K562 (cell line): ENCODE measurements around the gene BLOC1S2. TPM values are rescaled to one million over a fixed set of nuclear protein-coding genes. Genes with fewer than 3 reads are reported as not detected.

ENCODE experiments used
- polyA plus RNA-seq, 8 experiments: library from polyadenylated mRNA; depleted of rRNA in 4 of 8; stranded (reverse) in 5 of 8; unstranded in 3 of 8; fragments of >200 nt; fragmentation: Nextera tagmentation in 2 of 8; fragmentation: Illumina TruSeq in 1 of 8; extraction: Ambion mirVana in 2 of 8; extraction: Trizol in 1 of 8; gene quantifications; 2 replicates each; pipeline versions ENCODE4 v1.2.1 to v1.2.3, GENCODE V29; 2011 to 2014; ENCODE audit warnings: inconsistent platforms in 1 of 8, missing spikeins in 1 of 8
- small RNA-seq: library from RNA; depleted of rRNA; stranded (forward); fragments of <200 nt; gene quantifications from one replicate; pipeline ENCODE3, GENCODE V24; 2014
- total RNA-seq, 7 experiments: library from RNA; depleted of rRNA in 6 of 7; stranded (reverse); fragments of >200 nt in 6 of 7; fragmentation: Illumina TruSeq in 2 of 7; extraction: Trizol in 2 of 7; gene quantifications; 2 replicates each; pipeline versions ENCODE4 v1.2.1 to v1.2.3, GENCODE V29; 2011 to 2021; ENCODE audit warnings: low replicate concordance in 1 of 7

BLOC1S2 gene
- total and polyA plus RNA-seq, 9 of the 15 experiments (the other 6 are each of a cell fraction or from before 2014, with no cell fraction given), result 29.5 to 45.8 (median 34.9) TPM

Small RNA genes within 50 kb of the gene (small RNA-seq; reads per million reads assigned to genes)
- not detected for gene RNU6-422P
- 8.8 reads per million, percentile 95 among the genes with 10 or more reads in this experiment for gene SNORA12

Other genes starting within 250 kb of the BLOC1S2 start
Only the 7 nearest of the 10 such genes appear.
- gene CPN1, start 204.8 kb downstream of the BLOC1S2 start, total RNA-seq (2014; rRNA removed), result not detected in 2 replicates
- gene CPN1, start 204.8 kb downstream of the BLOC1S2 start, total RNA-seq (2014; rRNA removed; fragmentation: Illumina TruSeq; extraction: Trizol), result not detected in 2 replicates
- gene CPN1, start 204.8 kb downstream of the BLOC1S2 start, total RNA-seq (2015; rRNA removed; fragmentation: Illumina TruSeq; extraction: Trizol), result not detected in 2 replicates
- 0.09 TPM in 1 of 2 replicates, not detected in the other for gene CPN1, start 204.8 kb downstream of the BLOC1S2 start, total RNA-seq (2021)
- not detected in 2 replicates for gene CPN1, start 204.8 kb downstream of the BLOC1S2 start, polyA plus RNA-seq (2011; rRNA removed)
- 0.40 TPM in 1 of 2 replicates, not detected in the other for gene CPN1, start 204.8 kb downstream of the BLOC1S2 start, polyA plus RNA-seq (2014; fragmentation: Illumina TruSeq; extraction: Trizol)
- gene CPN1, start 204.8 kb downstream of the BLOC1S2 start, polyA plus RNA-seq (2014; fragmentation: Nextera tagmentation; extraction: Ambion mirVana), result under 1 TPM in 1 of 2 experiments, not detected in 1; 0.15 TPM
- 0.17 TPM in 1 of 2 replicates, not detected in the other for gene CPN1, start 204.8 kb downstream of the BLOC1S2 start, polyA plus RNA-seq (2014; rRNA removed)
- 11.9 and 15.4 TPM in 2 replicates for gene ERLIN1, start 100.7 kb downstream of the BLOC1S2 start, total RNA-seq (2014; rRNA removed)
- 15.4 and 15.9 TPM in 2 replicates for gene ERLIN1, start 100.7 kb downstream of the BLOC1S2 start, total RNA-seq (2014; rRNA removed; fragmentation: Illumina TruSeq; extraction: Trizol)
- gene ERLIN1, start 100.7 kb downstream of the BLOC1S2 start, total RNA-seq (2015; rRNA removed; fragmentation: Illumina TruSeq; extraction: Trizol), result 16.9 and 17.8 TPM in 2 replicates
- 14.6 and 14.7 TPM in 2 replicates for gene ERLIN1, start 100.7 kb downstream of the BLOC1S2 start, total RNA-seq (2021)
- gene ERLIN1, start 100.7 kb downstream of the BLOC1S2 start, polyA plus RNA-seq (2011; rRNA removed), result 20.1 and 23.0 TPM in 2 replicates
- 20.3 and 26.8 TPM in 2 replicates for gene ERLIN1, start 100.7 kb downstream of the BLOC1S2 start, polyA plus RNA-seq (2014; fragmentation: Illumina TruSeq; extraction: Trizol)
- gene ERLIN1, start 100.7 kb downstream of the BLOC1S2 start, polyA plus RNA-seq (2014; fragmentation: Nextera tagmentation; extraction: Ambion mirVana), result 10 to 100 TPM in 1 of 2 experiments, 1 to 10 TPM in 1; 9.8 to 15.5 TPM
- gene ERLIN1, start 100.7 kb downstream of the BLOC1S2 start, polyA plus RNA-seq (2014; rRNA removed), result 16.1 and 19.1 TPM in 2 replicates
- gene CHUK, start 57.1 kb downstream of the BLOC1S2 start, total RNA-seq (2014; rRNA removed), result 17.0 and 18.3 TPM in 2 replicates
- 33.1 and 36.5 TPM in 2 replicates for gene CHUK, start 57.1 kb downstream of the BLOC1S2 start, total RNA-seq (2014; rRNA removed; fragmentation: Illumina TruSeq; extraction: Trizol)
- gene CHUK, start 57.1 kb downstream of the BLOC1S2 start, total RNA-seq (2015; rRNA removed; fragmentation: Illumina TruSeq; extraction: Trizol), result 25.4 and 32.4 TPM in 2 replicates
- 20.2 and 20.9 TPM in 2 replicates for gene CHUK, start 57.1 kb downstream of the BLOC1S2 start, total RNA-seq (2021)
- 15.6 and 25.9 TPM in 2 replicates for gene CHUK, start 57.1 kb downstream of the BLOC1S2 start, polyA plus RNA-seq (2011; rRNA removed)
- 29.0 and 30.9 TPM in 2 replicates for gene CHUK, start 57.1 kb downstream of the BLOC1S2 start, polyA plus RNA-seq (2014; fragmentation: Illumina TruSeq; extraction: Trizol)
- gene CHUK, start 57.1 kb downstream of the BLOC1S2 start, polyA plus RNA-seq (2014; fragmentation: Nextera tagmentation; extraction: Ambion mirVana), result 10 to 100 TPM in 1 of 2 experiments, 1 to 10 TPM in 1; 8.1 to 10.0 TPM
- 17.3 and 18.2 TPM in 2 replicates for gene CHUK, start 57.1 kb downstream of the BLOC1S2 start, polyA plus RNA-seq (2014; rRNA removed)
- gene CWF19L1, start 19.0 kb downstream of the BLOC1S2 start, total RNA-seq (2014; rRNA removed), result 24.8 and 25.3 TPM in 2 replicates
- 36.2 and 38.8 TPM in 2 replicates for gene CWF19L1, start 19.0 kb downstream of the BLOC1S2 start, total RNA-seq (2014; rRNA removed; fragmentation: Illumina TruSeq; extraction: Trizol)
- gene CWF19L1, start 19.0 kb downstream of the BLOC1S2 start, total RNA-seq (2015; rRNA removed; fragmentation: Illumina TruSeq; extraction: Trizol), result 32.3 and 32.6 TPM in 2 replicates
- 30.9 and 33.6 TPM in 2 replicates for gene CWF19L1, start 19.0 kb downstream of the BLOC1S2 start, total RNA-seq (2021)
- 23.1 and 27.2 TPM in 2 replicates for gene CWF19L1, start 19.0 kb downstream of the BLOC1S2 start, polyA plus RNA-seq (2011; rRNA removed)
- gene CWF19L1, start 19.0 kb downstream of the BLOC1S2 start, polyA plus RNA-seq (2014; fragmentation: Illumina TruSeq; extraction: Trizol), result 23.5 and 28.0 TPM in 2 replicates
- gene CWF19L1, start 19.0 kb downstream of the BLOC1S2 start, polyA plus RNA-seq (2014; fragmentation: Nextera tagmentation; extraction: Ambion mirVana), result 10 to 100 TPM; 41.9 to 49.9 TPM
- 19.5 and 20.0 TPM in 2 replicates for gene CWF19L1, start 19.0 kb downstream of the BLOC1S2 start, polyA plus RNA-seq (2014; rRNA removed)
- not detected in 2 replicates for gene PKD2L1, start 43.5 kb upstream of the BLOC1S2 start, total RNA-seq (2014; rRNA removed)
- gene PKD2L1, start 43.5 kb upstream of the BLOC1S2 start, total RNA-seq (2014; rRNA removed; fragmentation: Illumina TruSeq; extraction: Trizol), result not detected in 2 replicates
- not detected in 2 replicates for gene PKD2L1, start 43.5 kb upstream of the BLOC1S2 start, total RNA-seq (2015; rRNA removed; fragmentation: Illumina TruSeq; extraction: Trizol)
- gene PKD2L1, start 43.5 kb upstream of the BLOC1S2 start, total RNA-seq (2021), result not detected in 2 replicates
- gene PKD2L1, start 43.5 kb upstream of the BLOC1S2 start, polyA plus RNA-seq (2011; rRNA removed), result not detected in 2 replicates
- not detected in 2 replicates for gene PKD2L1, start 43.5 kb upstream of the BLOC1S2 start, polyA plus RNA-seq (2014; fragmentation: Illumina TruSeq; extraction: Trizol)
- gene PKD2L1, start 43.5 kb upstream of the BLOC1S2 start, polyA plus RNA-seq (2014; fragmentation: Nextera tagmentation; extraction: Ambion mirVana), result not detected
- gene PKD2L1, start 43.5 kb upstream of the BLOC1S2 start, polyA plus RNA-seq (2014; rRNA removed), result not detected in 2 replicates
- gene SCD, start 60.6 kb upstream of the BLOC1S2 start, total RNA-seq (2014; rRNA removed), result 114 and 153 TPM in 2 replicates
- gene SCD, start 60.6 kb upstream of the BLOC1S2 start, total RNA-seq (2014; rRNA removed; fragmentation: Illumina TruSeq; extraction: Trizol), result 156 and 167 TPM in 2 replicates
- 159 and 165 TPM in 2 replicates for gene SCD, start 60.6 kb upstream of the BLOC1S2 start, total RNA-seq (2015; rRNA removed; fragmentation: Illumina TruSeq; extraction: Trizol)
- 278 and 287 TPM in 2 replicates for gene SCD, start 60.6 kb upstream of the BLOC1S2 start, total RNA-seq (2021)
- 486 and 648 TPM in 2 replicates for gene SCD, start 60.6 kb upstream of the BLOC1S2 start, polyA plus RNA-seq (2011; rRNA removed)
- gene SCD, start 60.6 kb upstream of the BLOC1S2 start, polyA plus RNA-seq (2014; fragmentation: Illumina TruSeq; extraction: Trizol), result 279 and 309 TPM in 2 replicates
- 100 to 1,000 TPM; 188 to 258 TPM for gene SCD, start 60.6 kb upstream of the BLOC1S2 start, polyA plus RNA-seq (2014; fragmentation: Nextera tagmentation; extraction: Ambion mirVana)
- 166 and 184 TPM in 2 replicates for gene SCD, start 60.6 kb upstream of the BLOC1S2 start, polyA plus RNA-seq (2014; rRNA removed)
- not detected in 2 replicates for gene WNT8B, start 176.3 kb upstream of the BLOC1S2 start, total RNA-seq (2014; rRNA removed)
- gene WNT8B, start 176.3 kb upstream of the BLOC1S2 start, total RNA-seq (2014; rRNA removed; fragmentation: Illumina TruSeq; extraction: Trizol), result not detected in 2 replicates
- not detected in 2 replicates for gene WNT8B, start 176.3 kb upstream of the BLOC1S2 start, total RNA-seq (2015; rRNA removed; fragmentation: Illumina TruSeq; extraction: Trizol)
- not detected in 2 replicates for gene WNT8B, start 176.3 kb upstream of the BLOC1S2 start, total RNA-seq (2021)
- not detected in 2 replicates for gene WNT8B, start 176.3 kb upstream of the BLOC1S2 start, polyA plus RNA-seq (2011; rRNA removed)
- not detected in 2 replicates for gene WNT8B, start 176.3 kb upstream of the BLOC1S2 start, polyA plus RNA-seq (2014; fragmentation: Illumina TruSeq; extraction: Trizol)
- gene WNT8B, start 176.3 kb upstream of the BLOC1S2 start, polyA plus RNA-seq (2014; fragmentation: Nextera tagmentation; extraction: Ambion mirVana), result not detected
- gene WNT8B, start 176.3 kb upstream of the BLOC1S2 start, polyA plus RNA-seq (2014; rRNA removed), result not detected in 2 replicates